B cell (primary cell): ENCODE data around the gene KRTAP4-11. TPM values are rescaled to one million over a fixed set of nuclear protein-coding genes. Genes with fewer than 3 reads are reported as not detected.

Experiments used
- ATAC-seq: fragments of 200-7000 bp; cut with Tn5 transposase; one replicate; pipeline ENCODE4 v1.10.0; 2021; ENCODE audit warnings: low read depth, mild to moderate bottlenecking, moderate number of reproducible peaks, moderate library complexity
- CTCF ChIA-PET: fragments of 350-600 bp; sonication (Branson Sonifier 250); formaldehyde crosslinking; loops from one replicate; lab custom pipeline; 2021; ENCODE audit warnings: antibody characterized with exemption, inconsistent platforms; lab: Charles Lee
- POLR2A ChIA-PET: fragments of 350-600 bp; sonication (Branson Sonifier 250); formaldehyde crosslinking; loops from one replicate; lab custom pipeline; 2021; ENCODE audit warnings: antibody characterized with exemption; lab: Charles Lee
- DNase-seq: peaks from one replicate; pipeline ENCODE4 v3.0.0; 2013
- H2AFZ ChIP-seq: 2 replicates; pipeline ENCODE4 v1.6.1; 2012; ENCODE audit warnings: mild to moderate bottlenecking, low read depth, low read length; ENCODE audit not compliant: insufficient read depth, poor library complexity, severe bottlenecking
- H3K27ac ChIP-seq, 2 donors: 1 replicate in 1 of 2; 2 replicates in 1 of 2; pipeline ENCODE4 v1.5.1; 2012 to 2013; ENCODE audit warnings: low read length in 2 of 2, mild to moderate bottlenecking in 2 of 2, moderate library complexity in 1 of 2
- H3K27me3 ChIP-seq, 4 experiments: fragments of 200-600 bp in 1 of 4; sonication (generic) in 1 of 4; replicated peaks in 1 of 4; 1 replicate in 2 of 4; 2 replicates in 2 of 4; pipeline versions ENCODE4 v1.6.1 to v1.7.0; 2013 to 2016; ENCODE audit warnings: low read length in 3 of 4, mild to moderate bottlenecking in 2 of 4, mixed read lengths in 1 of 4, moderate library complexity in 1 of 4; ENCODE audit not compliant: insufficient read depth in 4 of 4, control insufficient read depth in 3 of 4; ENCODE audit errors: control extremely low read depth in 1 of 4
- H3K36me3 ChIP-seq, 2 experiments: replicated peaks in 1 of 2; 1 replicate in 1 of 2; 2 replicates in 1 of 2; pipeline versions ENCODE4 v1.6.1 to v1.7.1; 2013; ENCODE audit warnings: low read length in 1 of 2; ENCODE audit not compliant: insufficient read depth in 2 of 2, control insufficient read depth in 1 of 2; ENCODE audit errors: control extremely low read depth in 1 of 2, extremely low read depth in 1 of 2
- H3K4me1 ChIP-seq, 2 donors: fragments of 200-600 bp in 1 of 2; sonication (generic) in 1 of 2; 1 replicate in 1 of 2; 2 replicates in 1 of 2; pipeline versions ENCODE4 v1.5.1 to v1.6.1; 2013 to 2017; ENCODE audit warnings: low read length in 2 of 2; ENCODE audit not compliant: control insufficient read depth in 2 of 2, insufficient read depth in 2 of 2
- H3K4me2 ChIP-seq: replicated peaks from 2 replicates; pipeline ENCODE3; 2012; ENCODE audit warnings: mild to moderate bottlenecking, low read depth, low read length; ENCODE audit not compliant: poor library complexity, severe bottlenecking
- H3K4me3 ChIP-seq, 5 experiments: fragments of 200-600 bp in 1 of 5; sonication (generic) in 1 of 5; 1 replicate in 3 of 5; 2 replicates in 2 of 5; pipeline versions ENCODE4 v1.5.1 to v1.7.0; 2011 to 2016; ENCODE audit warnings: low read length in 4 of 5, mild to moderate bottlenecking in 4 of 5, low read depth in 2 of 5, control low read depth in 1 of 5, moderate library complexity in 1 of 5; ENCODE audit not compliant: insufficient read depth in 1 of 5; ENCODE audit errors: control extremely low read depth in 1 of 5, extremely low read depth in 1 of 5
- H3K79me2 ChIP-seq: fragments of 200-600 bp; sonication (generic); one replicate; pipeline ENCODE4 v1.6.0; 2016; ENCODE audit warnings: low read length; ENCODE audit not compliant: control insufficient read depth, insufficient read depth
- H3K9ac ChIP-seq: fragments of 200-600 bp; sonication (generic); 2 replicates; pipeline ENCODE4 v1.6.1; 2017; ENCODE audit warnings: mild to moderate bottlenecking, low read length, moderate library complexity
- H3K9me3 ChIP-seq, 3 donors: one replicate each; pipeline versions ENCODE4 v1.6.1 to v1.7.1; 2013; ENCODE audit warnings: low read length in 2 of 3; ENCODE audit not compliant: control insufficient read depth in 2 of 3, insufficient read depth in 1 of 3; ENCODE audit errors: control extremely low read depth in 1 of 3
- H4K20me1 ChIP-seq: 2 replicates; pipeline ENCODE4 v1.6.0; 2012; ENCODE audit warnings: mild to moderate bottlenecking, low read length; ENCODE audit not compliant: insufficient read depth, control insufficient read depth, poor library complexity, severe bottlenecking
- H3K27ac Mint-ChIP-seq: one replicate; pipeline ENCODE4 v1.8.0; 2021; ENCODE audit warnings: mixed read lengths
- H3K27me3 Mint-ChIP-seq: one replicate; pipeline ENCODE4 v1.8.0; 2021; ENCODE audit warnings: mixed read lengths
- H3K4me1 Mint-ChIP-seq: one replicate; pipeline ENCODE4 v1.8.0; 2021; ENCODE audit warnings: mixed read lengths
- H3K4me3 Mint-ChIP-seq: one replicate; pipeline ENCODE4 v1.8.0; 2021; ENCODE audit warnings: mixed read lengths
- H3K9me3 Mint-ChIP-seq: one replicate; pipeline ENCODE4 v1.8.0; 2022; ENCODE audit warnings: mixed read lengths; ENCODE audit not compliant: insufficient read depth
- EZH2 ChIP-seq: IDR thresholded peaks from 2 replicates; pipeline ENCODE4 v1.6.1; 2012; ENCODE audit warnings: borderline replicate concordance, low read depth, mild to moderate bottlenecking, moderate library complexity, low read length; ENCODE audit not compliant: insufficient read depth, poor library complexity, severe bottlenecking
- WGBS: methylation state at CpG from one replicate; pipeline ENCODE4 v1.1.5; 2013; ENCODE audit warnings: missing lambda C conversion rate; ENCODE audit not compliant: insufficient coverage; 5-methylcytosine and 5-hydroxymethylcytosine counted together
- intact Hi-C: fragments of 100-400 bp; cut with micrococcal nuclease; formaldehyde crosslinking; loops from one replicate; pipeline ENCODE4 v1.10.0; 2022
- polyA plus RNA-seq: library from polyadenylated mRNA; depleted of rRNA; stranded (reverse); fragments of >200 nt; gene quantifications from 2 replicates; pipeline ENCODE4 v1.2.3, GENCODE V29; 2012
- total RNA-seq, 2 donors: library from RNA; stranded (reverse); fragments of 120-200 nt in 1 of 2; gene quantifications; 1 replicate in 1 of 2; 2 replicates in 1 of 2; pipeline versions ENCODE4 v1.2.3 to v1.2.4, GENCODE V29; 2013 to 2022
- TF ChIP-seq, protein P1 (sequence below): fragments of 200-600 bp; IDR thresholded peaks from one replicate; pipeline ENCODE4 v1.8.0; 2022; ENCODE audit warnings: antibody characterized with exemption, mild to moderate bottlenecking

The KRTAP4-11 gene
- total and polyA plus RNA-seq, 2 donors (not counting 1 experiment from before 2014, with no cell fraction given): not detected

- TF ChIP-seq, protein P1, sequence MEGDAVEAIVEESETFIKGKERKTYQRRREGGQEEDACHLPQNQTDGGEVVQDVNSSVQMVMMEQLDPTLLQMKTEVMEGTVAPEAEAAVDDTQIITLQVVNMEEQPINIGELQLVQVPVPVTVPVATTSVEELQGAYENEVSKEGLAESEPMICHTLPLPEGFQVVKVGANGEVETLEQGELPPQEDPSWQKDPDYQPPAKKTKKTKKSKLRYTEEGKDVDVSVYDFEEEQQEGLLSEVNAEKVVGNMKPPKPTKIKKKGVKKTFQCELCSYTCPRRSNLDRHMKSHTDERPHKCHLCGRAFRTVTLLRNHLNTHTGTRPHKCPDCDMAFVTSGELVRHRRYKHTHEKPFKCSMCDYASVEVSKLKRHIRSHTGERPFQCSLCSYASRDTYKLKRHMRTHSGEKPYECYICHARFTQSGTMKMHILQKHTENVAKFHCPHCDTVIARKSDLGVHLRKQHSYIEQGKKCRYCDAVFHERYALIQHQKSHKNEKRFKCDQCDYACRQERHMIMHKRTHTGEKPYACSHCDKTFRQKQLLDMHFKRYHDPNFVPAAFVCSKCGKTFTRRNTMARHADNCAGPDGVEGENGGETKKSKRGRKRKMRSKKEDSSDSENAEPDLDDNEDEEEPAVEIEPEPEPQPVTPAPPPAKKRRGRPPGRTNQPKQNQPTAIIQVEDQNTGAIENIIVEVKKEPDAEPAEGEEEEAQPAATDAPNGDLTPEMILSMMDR: no peak
- POLR2A ChIA-PET: no interaction called here
- H3K9ac ChIP-seq: no peak overlapping the region
- H3K4me3 ChIP-seq: no peak overlapping the region
- no peak overlapping the region for H2AFZ ChIP-seq
- no peaks in the 10 kb centered on the region for H3K79me2 ChIP-seq
- ATAC-seq (no peak), DNase-seq (no peak)
- H3K4me1 ChIP-seq: no peaks in the 10 kb centered on the region
- Mint-ChIP-seq H3K27me3 (peaks cover 7% of the 10 kb centered on the region), H3K27ac (no peak overlapping the region), H3K4me1 (no peaks in the 10 kb centered on the region), H3K4me3 (no peak overlapping the region), H3K9me3 (peaks cover 10% of the 10 kb centered on the region)
- no peak overlapping the region for H3K27ac ChIP-seq
- intact Hi-C loops: no loop called here
- no peaks in the 10 kb centered on the region for H3K36me3 ChIP-seq
- peaks cover 5 to 14% (median 11%) of the 10 kb centered on the region in 3 donors for H3K9me3 ChIP-seq
- WGBS: no CpG with 5 or more reads among the region's 1 CpG
- CTCF ChIA-PET: no interaction called here
- no peaks in the 10 kb centered on the region for H3K27me3 ChIP-seq
- no peaks in the 10 kb centered on the region for H4K20me1 ChIP-seq
- H3K4me2 ChIP-seq: no peak overlapping the region
These were observed 26.7 kb upstream of the KRTAP4-11 start for GRCh38 chr17:41144846-41145245.

DNA sequence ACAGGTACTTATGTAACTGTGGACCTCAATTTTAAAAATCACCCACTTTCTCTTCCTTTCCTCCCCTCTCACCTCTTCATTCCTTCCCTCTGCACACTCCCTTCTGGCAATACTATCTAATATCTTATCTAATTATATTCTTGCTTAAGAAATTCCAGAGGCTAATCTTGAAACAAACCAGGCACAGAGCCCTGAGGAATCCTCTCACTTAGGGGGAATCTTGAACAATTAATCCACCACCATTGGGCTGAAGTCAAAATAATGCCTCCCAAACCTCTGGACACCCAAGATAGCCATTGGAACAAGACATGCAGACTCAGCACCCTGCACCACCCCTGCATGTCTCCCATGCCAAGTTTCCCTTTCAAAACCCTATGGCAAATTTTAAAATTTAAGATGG, 23.2 kb upstream of the KRTAP4-11 start:
- no peak overlapping the region for H3K27ac Mint-ChIP-seq
- H3K27me3 Mint-ChIP-seq: peaks cover 16% of the 10 kb centered on the region
- TF ChIP-seq, protein P1: no peak
- TF ChIP-seq EZH2: no peak
- Histone ChIP-seq H3K27me3 (no peaks in the 10 kb centered on the region), H3K36me3 (no peaks in the 10 kb centered on the region), H3K4me1 (no peaks in the 10 kb centered on the region), H3K79me2 (no peaks in the 10 kb centered on the region), H3K27ac (no peak overlapping the region), H4K20me1 (no peaks in the 10 kb centered on the region), H3K9me3 (peaks cover 6 to 16% (median 14%) of the 10 kb centered on the region in 3 donors), H3K4me2 (no peak overlapping the region), H2AFZ (no peak overlapping the region), H3K4me3 (no peak overlapping the region), H3K9ac (no peak overlapping the region)
- ChIA-PET POLR2A (no interaction called here), CTCF (no interaction called here)
- DNase-seq: no peak
- intact Hi-C loops: no loop called here
- H3K4me3 Mint-ChIP-seq: no peak overlapping the region
- H3K9me3 Mint-ChIP-seq: peaks cover 14% of the 10 kb centered on the region
- H3K4me1 Mint-ChIP-seq: no peaks in the 10 kb centered on the region
- ATAC-seq: no peak
